Suprapubic skin (tissue), 4 donors: ENCODE data around the gene LRMDA.

ENCODE experiments used
- POLR2A ChIP-seq, 2 donors: fragments of 450-650 bp; IDR thresholded peaks; one replicate each; pipeline ENCODE4 v1.6.1; 2017; ENCODE audit warnings: antibody characterized with exemption in 2 of 2, mild to moderate bottlenecking in 2 of 2, moderate library complexity in 2 of 2
- POLR2AphosphoS5 ChIP-seq, 3 donors: sonication (generic); formaldehyde crosslinking; IDR thresholded peaks; one replicate each; pipeline ENCODE4 v1.6.1; 2017; ENCODE audit warnings: antibody characterized with exemption in 3 of 3
- TF ChIP-seq, protein P1 (sequence below), 2 donors: fragments of 200-600 bp in 1 of 2; fragments of 450-650 bp in 1 of 2; sonication (generic) in 1 of 2; IDR thresholded peaks; one replicate each; pipeline ENCODE4 v1.5.1; 2016 to 2019; ENCODE audit warnings: antibody characterized with exemption in 2 of 2, mild to moderate bottlenecking in 1 of 2, moderate library complexity in 1 of 2

DNA sequence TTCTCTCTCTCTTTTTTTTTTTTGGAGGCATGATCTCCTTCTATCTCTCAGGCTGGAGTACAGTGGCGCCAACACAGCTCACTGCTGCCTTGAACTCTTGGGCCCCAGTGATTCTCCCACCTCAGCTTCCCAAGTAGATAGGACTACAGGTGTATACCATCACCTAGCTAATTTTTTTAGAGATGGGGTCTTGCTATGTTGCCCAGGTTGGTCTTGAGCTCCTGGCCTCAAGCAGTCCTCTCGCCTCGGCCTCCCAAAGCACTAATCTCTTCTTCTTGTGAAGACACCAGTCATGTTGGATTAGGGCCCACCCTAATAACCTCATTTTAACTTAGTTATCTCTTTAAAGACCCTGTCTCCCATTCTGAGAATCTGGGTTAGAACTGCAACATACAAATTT, 45.6 kb downstream of the LRMDA start:
- TF ChIP-seq, protein P1, sequence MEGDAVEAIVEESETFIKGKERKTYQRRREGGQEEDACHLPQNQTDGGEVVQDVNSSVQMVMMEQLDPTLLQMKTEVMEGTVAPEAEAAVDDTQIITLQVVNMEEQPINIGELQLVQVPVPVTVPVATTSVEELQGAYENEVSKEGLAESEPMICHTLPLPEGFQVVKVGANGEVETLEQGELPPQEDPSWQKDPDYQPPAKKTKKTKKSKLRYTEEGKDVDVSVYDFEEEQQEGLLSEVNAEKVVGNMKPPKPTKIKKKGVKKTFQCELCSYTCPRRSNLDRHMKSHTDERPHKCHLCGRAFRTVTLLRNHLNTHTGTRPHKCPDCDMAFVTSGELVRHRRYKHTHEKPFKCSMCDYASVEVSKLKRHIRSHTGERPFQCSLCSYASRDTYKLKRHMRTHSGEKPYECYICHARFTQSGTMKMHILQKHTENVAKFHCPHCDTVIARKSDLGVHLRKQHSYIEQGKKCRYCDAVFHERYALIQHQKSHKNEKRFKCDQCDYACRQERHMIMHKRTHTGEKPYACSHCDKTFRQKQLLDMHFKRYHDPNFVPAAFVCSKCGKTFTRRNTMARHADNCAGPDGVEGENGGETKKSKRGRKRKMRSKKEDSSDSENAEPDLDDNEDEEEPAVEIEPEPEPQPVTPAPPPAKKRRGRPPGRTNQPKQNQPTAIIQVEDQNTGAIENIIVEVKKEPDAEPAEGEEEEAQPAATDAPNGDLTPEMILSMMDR (IDR thresholded peaks at IDR 0.05), result no peak
- TF ChIP-seq POLR2A (IDR thresholded peaks at IDR 0.05), result no peak
- TF ChIP-seq POLR2AphosphoS5 (IDR thresholded peaks at IDR 0.05), result no peak
